ENCODE measurements around the gene WNT9B.
"Not testable (repeated sequence)": the region's sequence is repeated elsewhere in the genome, so short reads cannot be mapped to it uniquely, and the experiment has no call there.

Gene WNT9B

DNA sequence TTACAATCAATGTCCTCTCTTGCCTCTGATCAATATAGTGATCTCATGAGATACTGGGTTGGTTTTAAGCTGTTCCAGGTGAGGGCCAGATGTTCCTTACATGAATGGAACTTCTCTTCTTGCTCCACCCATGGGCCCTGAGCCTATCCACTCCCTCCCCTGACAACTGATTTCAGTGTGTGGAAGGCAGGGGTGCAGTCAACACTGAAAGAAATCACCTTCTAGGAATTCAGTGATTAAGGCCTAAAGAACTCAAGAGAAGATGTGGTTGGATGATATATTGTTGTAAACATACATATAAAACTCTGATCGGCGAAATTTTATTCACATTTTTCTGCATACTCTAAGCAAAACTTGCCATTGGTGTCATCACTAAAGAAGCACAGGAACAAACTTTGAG, 64.8 kb downstream of the WNT9B start:
- no peak for DNase-seq

DNA sequence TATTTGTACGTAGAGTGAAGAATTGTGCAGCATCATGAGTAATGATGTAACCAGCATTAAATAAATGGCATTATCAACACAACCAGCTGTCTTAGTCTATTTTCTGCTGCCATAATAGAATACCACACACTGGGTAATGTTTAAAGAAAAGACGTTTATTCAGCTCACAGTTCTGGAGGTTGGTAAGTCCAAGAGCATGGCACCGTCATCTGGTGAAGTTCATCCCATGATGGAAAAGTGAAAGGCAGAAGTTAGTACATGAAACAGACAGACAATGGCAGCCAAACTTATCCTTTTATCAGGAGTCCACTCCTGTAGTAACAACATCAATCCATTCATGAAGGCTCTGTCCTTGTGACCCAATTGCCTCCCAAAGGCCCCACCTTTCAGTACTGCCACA, 65.2 kb downstream of the WNT9B start:
- no peak for DNase-seq

DNA sequence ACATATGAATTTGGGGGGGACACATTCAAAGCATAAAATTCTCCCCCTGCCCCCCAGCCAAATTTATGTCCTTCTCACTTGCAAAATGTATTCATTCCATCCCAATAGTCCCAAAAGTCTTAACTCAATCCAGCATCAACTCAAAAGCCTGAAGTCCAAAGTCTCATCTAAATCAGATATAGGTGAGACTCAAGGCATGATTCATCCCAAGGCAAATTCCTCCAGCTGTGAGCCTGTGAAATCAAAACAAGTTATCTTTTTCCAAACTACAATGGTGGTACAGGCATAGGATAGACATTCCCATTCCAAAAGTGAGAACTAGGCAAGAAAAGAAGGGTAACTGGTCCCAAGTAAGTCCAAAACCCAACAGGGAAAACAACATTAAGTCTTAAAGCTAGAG, 65.7 kb downstream of the WNT9B start:
- no peak for DNase-seq

DNA sequence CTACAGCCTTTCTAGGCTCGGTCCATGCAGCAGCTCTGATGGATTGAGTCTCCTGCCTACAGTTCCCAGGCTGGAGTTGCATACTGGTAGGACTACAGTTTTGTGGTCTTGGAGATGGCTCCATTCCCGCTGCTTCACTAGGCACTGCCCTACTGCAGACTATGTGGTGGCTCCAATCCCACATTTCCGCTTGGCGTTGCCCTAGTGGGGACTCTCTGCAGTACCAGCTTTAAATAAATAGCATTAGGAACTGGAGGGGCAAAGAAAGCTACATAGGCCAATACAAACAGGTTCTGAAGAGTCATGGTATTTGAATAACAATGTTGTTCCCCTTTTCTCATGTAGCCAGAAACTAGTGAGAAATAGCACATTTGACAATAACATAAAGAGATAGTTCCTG, 66.1 kb downstream of the WNT9B start:
- DNase-seq: no peak

DNA sequence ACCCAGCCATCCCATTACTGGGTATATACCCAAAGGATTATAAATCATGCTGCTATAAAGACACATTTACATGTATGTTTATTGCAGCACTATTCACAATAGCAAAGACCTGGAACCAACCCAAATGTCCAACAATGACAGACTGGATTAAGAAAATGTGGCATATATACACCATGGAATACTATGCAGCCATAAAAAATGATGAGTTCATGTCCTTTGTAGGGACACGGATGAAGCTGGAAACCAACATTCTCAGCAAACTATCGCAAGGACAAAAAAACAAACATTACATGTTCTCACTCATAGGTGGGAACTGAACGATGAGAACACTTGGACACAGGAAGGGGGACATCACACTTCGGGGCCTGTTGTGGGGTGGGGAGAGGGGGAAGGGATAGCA, 70.6 kb downstream of the WNT9B start:
- not testable (repeated sequence) for DNase-seq

DNA sequence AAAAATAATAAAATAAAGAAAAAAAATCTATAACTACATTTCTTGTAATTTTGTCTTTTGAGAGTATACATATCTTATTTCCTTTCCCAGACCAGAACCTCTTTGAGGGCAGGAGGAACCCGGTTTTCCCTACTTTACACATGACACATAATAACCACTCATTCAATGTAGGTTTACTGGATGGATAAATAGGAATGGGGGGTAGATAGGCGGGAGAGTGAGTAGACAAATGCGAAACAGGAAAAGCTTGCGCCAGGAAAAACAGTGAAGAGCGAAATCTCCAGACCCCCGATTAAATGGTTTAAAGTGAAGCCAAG, 71.1 kb downstream of the WNT9B start:
- no peak for DNase-seq

DNA sequence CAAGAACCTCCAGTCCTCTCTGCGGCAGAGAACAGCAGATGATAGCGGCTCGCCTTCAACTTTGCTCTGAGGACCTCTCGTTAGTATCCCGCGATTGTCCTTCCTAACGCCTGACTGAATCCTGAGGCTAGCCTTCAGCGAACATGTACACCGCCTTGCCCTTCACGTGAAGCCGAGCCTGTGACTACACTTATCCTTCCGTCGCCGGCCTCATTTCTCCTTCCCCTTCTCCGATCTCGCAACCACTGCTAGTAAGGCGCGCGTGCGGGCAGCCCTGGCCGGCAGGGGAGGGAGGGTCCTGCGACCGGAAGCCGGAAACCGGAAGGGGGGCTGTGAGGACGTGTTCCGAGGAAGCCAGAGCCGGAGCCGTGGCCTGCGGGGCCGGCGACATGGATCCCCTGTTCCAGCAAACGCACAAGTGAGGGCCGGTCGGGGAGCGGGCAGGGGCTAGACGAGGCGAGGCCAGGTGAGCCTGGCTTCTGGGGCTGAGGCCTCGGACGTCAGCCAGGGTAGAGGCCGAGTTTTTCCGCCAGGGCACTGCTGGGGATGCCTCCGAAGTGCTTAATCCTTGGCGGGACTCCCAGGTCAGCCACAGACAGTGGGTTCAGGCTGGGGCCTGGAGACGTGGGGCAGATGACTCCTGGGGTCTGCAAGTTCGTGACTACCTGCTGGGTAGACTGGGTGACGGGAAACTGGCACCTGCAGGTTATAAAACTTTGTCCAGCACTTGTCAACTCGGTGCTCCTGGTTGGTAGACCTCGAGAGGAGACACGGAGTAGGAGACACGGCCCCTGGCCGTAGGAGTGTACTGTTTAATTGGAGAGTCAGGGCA, 71.6 kb downstream of the WNT9B start, which contains the start of gene GOSR2:
Gene GOSR2 (plus strand): TSS at position 357 of the 832 bp plus-strand sequence. CDS start 33 bp downstream, at position 390.
- DNase-seq: peak; percentile 89

GRCh38 chr17:46925185-46925868, 73.9 kb downstream of the WNT9B start:
- no peak for DNase-seq

- DNase-seq: no peak
These were observed 77.3 kb downstream of the WNT9B start for GRCh38 chr17:46928467-46929261.

- DNase-seq: no peak
These were observed 78.0 kb downstream of the WNT9B start for GRCh38 chr17:46929413-46929812.

GRCh38 chr17:46930051-46930450, 78.7 kb downstream of the WNT9B start:
- DNase-seq: no peak

DNA sequence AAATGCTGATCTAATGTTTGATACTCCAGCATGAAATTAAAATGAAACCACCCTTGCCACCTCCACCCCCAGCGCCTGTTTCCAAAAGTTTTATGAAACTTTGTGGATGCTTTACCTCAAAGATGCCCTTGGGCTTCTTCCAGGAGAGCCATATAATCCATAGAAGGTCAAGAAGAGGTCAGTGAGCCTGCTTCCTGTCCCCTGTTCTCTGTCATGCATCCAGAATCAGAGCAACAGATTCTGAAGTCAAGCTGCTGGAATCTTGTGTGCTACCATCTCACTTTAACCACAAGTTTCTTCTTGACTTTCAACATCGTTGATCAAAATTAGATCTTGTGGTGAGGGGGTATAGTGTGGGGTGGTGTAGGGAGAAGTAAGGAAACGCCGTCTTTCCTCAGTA, 80.2 kb downstream of the WNT9B start:
- no peak for DNase-seq

DNA sequence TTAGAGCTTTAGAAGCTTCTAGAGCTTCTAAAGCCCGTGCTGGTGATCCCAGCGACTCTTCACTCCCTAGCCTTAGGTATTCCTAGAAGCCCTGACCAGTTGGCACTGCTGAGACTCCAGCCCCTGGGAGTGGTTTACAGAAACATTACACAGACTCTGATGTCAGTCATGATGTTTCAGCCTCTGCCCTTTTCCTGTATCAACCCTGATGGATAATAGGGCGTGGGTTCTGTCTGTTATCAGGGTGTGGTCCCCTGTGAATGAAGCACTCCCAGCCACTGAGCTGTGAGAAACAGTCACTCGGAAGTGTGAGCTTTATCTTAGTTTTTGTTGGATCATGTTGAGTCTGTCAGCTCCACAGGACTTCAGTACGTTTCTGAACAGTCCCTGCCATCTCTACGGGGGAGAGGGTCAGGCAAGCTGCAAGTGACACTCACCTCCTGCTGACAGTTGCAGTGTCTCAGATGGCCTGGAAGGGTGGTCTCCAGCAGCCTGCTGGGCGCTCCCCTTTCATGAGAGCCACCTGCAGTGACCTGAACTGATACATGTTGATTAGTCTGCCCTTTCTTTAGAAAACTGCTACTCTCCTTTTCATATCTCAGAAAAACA, 84.4 kb downstream of the WNT9B start:
- DNase-seq: no peak
